Tibial artery (tissue), 4 donors: ENCODE data around the gene PEAK3.

ENCODE experiments used
- DNase-seq, 2 donors: peaks; one replicate each; pipeline ENCODE4 v3.0.0-alpha.2; 2019
- H3K27ac ChIP-seq, 2 donors: fragments of 200-600 bp; sonication (generic) in 1 of 2; 1 replicate in 1 of 2; 2 replicates in 1 of 2; pipeline ENCODE4 v1.5.1; 2018 to 2019; ENCODE audit warnings: mild to moderate bottlenecking in 1 of 2
- H3K27me3 ChIP-seq, 2 donors: fragments of 200-600 bp; sonication (generic) in 1 of 2; one replicate each; pipeline versions ENCODE4 v1.5.1 to v1.6.0; 2016 to 2019
- H3K36me3 ChIP-seq, 3 donors: fragments of 200-600 bp; sonication (generic) in 2 of 3; one replicate each; pipeline ENCODE4 v1.5.1; 2016 to 2019; ENCODE audit warnings: mild to moderate bottlenecking in 2 of 3
- H3K4me1 ChIP-seq, 4 donors: fragments of 200-600 bp; sonication (generic) in 2 of 4; 1 replicate in 3 of 4; 2 replicates in 1 of 4; pipeline ENCODE4 v1.5.1; 2016 to 2019
- H3K4me3 ChIP-seq, 2 donors: fragments of 200-600 bp; sonication (generic) in 1 of 2; 1 replicate in 1 of 2; 2 replicates in 1 of 2; pipeline ENCODE4 v1.5.1; 2018 to 2019; ENCODE audit warnings: mild to moderate bottlenecking in 2 of 2
- H3K9me3 ChIP-seq, 3 donors: fragments of 200-600 bp; sonication (generic) in 1 of 3; one replicate each; pipeline ENCODE4 v1.5.1; 2016 to 2019
- CTCF ChIP-seq, 2 experiments: fragments of 200-600 bp in 1 of 2; fragments of 450-650 bp in 1 of 2; IDR thresholded peaks; one replicate each; pipeline ENCODE4 v1.5.1; 2017 to 2019; ENCODE audit warnings: antibody characterized with exemption in 2 of 2, mild to moderate bottlenecking in 1 of 2, moderate library complexity in 1 of 2
- intact Hi-C: fragments of 100-400 bp; cut with DNase I; formaldehyde crosslinking; loops from one replicate; pipeline ENCODE4 v1.15.0; 2023; ENCODE audit warnings: low total_unique reads

Gene PEAK3

GRCh38 chr19:2230807-2231533, 51.0 kb downstream of the PEAK3 start:
- Histone ChIP-seq H3K27me3 (no peaks in the 10 kb centered on the region), H3K4me3 (no peak overlapping the region), H3K9me3 (no peaks in the 10 kb centered on the region), H3K36me3 (peaks cover 17 to 87% (median 75%) of the 10 kb centered on the region in 3 donors), H3K27ac (no peak overlapping the region), H3K4me1 (peaks cover 0 to 26% (median 16%) of the 10 kb centered on the region in 4 donors)
- DNase-seq: no peak
- no peak for TF ChIP-seq CTCF (IDR thresholded peaks at IDR 0.05)
- intact Hi-C loops: no loop called here

DNA sequence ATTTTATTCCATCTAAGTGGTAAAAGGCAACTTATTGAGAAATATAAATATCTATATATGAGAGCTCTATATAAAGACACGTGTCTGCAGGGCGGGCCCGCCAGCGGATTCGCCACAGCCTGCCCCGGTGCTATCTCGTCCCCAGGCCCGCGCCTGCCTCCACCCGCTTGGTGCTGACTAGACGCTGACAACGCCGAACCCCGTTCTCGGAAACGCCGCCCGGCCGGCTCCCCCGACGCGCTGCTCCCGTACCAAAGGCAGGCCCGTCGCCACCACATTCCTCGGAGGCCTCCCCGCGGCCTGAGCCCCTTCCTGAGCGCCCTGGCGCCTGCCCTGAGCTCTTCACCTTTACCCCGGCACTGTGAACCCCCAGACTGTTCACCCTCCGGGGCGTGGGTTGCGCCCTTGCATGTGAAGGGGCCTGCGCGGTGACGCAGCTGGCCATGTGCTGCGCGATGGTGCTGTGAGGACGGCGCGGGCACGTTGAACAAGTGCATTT, 51.9 kb downstream of the PEAK3 start:
- H3K4me1 ChIP-seq: peaks cover 0 to 21% (median 13%) of the 10 kb centered on the region in 4 donors
- no peaks in the 10 kb centered on the region for H3K27me3 ChIP-seq
- no peak for TF ChIP-seq CTCF (IDR thresholded peaks at IDR 0.05)
- no peak for DNase-seq
- H3K9me3 ChIP-seq: no peaks in the 10 kb centered on the region
- H3K4me3 ChIP-seq: no peak overlapping the region
- H3K27ac ChIP-seq: no peak overlapping the region
- intact Hi-C loops: no loop called here
- H3K36me3 ChIP-seq: peaks cover 24 to 96% (median 84%) of the 10 kb centered on the region in 3 donors

GRCh38 chr19:2229103-2230032, 52.6 kb downstream of the PEAK3 start:
- TF ChIP-seq CTCF (IDR thresholded peaks at IDR 0.05): no peak
- peaks cover 0 to 13% (median 5%) of the 10 kb centered on the region in 4 donors for H3K4me1 ChIP-seq
- intact Hi-C loops: no loop called here
- H3K4me3 ChIP-seq: no peak overlapping the region
- DNase-seq: no peak
- H3K9me3 ChIP-seq: no peaks in the 10 kb centered on the region
- H3K36me3 ChIP-seq: peaks cover 24 to 100% (median 85%) of the 10 kb centered on the region in 3 donors
- H3K27ac ChIP-seq: no peak overlapping the region
- H3K27me3 ChIP-seq: no peaks in the 10 kb centered on the region

DNA sequence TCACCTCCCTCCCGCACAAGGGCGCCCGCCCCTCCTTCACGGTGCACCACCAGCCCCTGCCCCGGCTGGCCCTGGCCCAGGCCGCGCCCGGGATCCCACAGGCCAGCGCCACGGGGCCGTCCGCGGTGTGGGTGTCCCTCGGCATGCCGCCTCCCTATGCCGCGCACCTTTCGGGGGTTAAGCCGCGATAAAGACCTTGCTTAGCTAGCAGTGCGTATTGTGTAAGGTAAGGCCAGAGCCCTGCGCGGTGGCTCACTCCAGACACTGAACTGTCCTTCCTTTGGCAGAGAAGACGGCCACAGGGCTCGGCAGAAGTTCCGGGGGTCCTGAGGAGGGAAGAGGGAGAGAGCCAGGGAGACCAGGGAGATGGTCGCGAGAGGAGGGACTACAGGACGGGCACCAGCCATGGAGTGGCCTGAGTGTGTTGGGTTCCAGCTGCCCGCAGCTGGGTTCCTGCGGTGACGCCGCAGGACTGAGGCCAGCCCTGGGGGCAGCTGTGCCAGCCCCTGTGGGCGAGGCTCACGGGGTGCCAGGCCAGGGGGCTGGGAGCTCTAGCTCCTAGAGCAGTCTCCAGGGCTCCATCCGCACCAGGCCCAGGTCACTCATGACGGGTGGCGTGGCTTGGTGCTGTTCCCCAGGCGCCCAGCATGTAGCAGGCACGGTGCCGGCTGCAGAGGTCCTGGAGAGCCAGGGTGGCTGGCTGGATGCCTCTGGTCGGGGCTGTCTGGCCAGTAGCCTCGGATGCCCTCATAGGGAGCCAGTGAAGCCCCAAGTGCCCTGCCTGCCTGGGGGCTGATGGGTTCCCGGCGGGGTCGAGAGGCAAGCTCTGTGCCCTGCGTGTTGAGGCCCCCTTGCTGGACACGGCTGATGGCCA, 53.6 kb downstream of the PEAK3 start:
- TF ChIP-seq CTCF (IDR thresholded peaks at IDR 0.05): no peak
- Histone ChIP-seq H3K4me3 (no peak overlapping the region), H3K9me3 (no peaks in the 10 kb centered on the region), H3K27me3 (no peaks in the 10 kb centered on the region), H3K36me3 (peaks cover 24 to 100% (median 89%) of the 10 kb centered on the region in 3 donors), H3K4me1 (peaks cover 0 to 5% (median 0%) of the 10 kb centered on the region in 4 donors), H3K27ac (no peak overlapping the region)
- intact Hi-C loops: no loop called here
- DNase-seq: no peak
